H9 (cell line): ENCODE measurements around the gene MAMDC4. TPM values are rescaled to one million over a fixed set of nuclear protein-coding genes. Genes with fewer than 3 reads are reported as not detected.
A peak's percentile ranks its signal among the peaks of the same experiment; 100 is the strongest.

ENCODE experiments used
- DNase-seq: peaks from one replicate; pipeline ENCODE4 v3.0.0-alpha.2; 2017
- H2AFZ ChIP-seq: one replicate; pipeline ENCODE4 v1.6.1; 2013; ENCODE audit warnings: mild to moderate bottlenecking, low read length, control low read depth, moderate library complexity
- H2AK5ac ChIP-seq: 2 replicates; pipeline ENCODE4 v1.6.1; 2013; ENCODE audit warnings: low read length, control low read depth, mixed read lengths; ENCODE audit not compliant: insufficient read length
- H2BK120ac ChIP-seq: one replicate; pipeline ENCODE4 v1.6.1; 2013; ENCODE audit warnings: low read depth, mild to moderate bottlenecking, low read length, control low read depth, inconsistent platforms; ENCODE audit not compliant: poor library complexity, severe bottlenecking
- H2BK12ac ChIP-seq: 2 replicates; pipeline ENCODE4 v1.6.1; 2013; ENCODE audit warnings: low read length, control low read depth, mixed read lengths, low read depth; ENCODE audit not compliant: insufficient read length
- H2BK15ac ChIP-seq: 2 replicates; pipeline ENCODE4 v1.6.1; 2013; ENCODE audit warnings: low read depth, low read length, control low read depth
- H2BK20ac ChIP-seq: one replicate; pipeline ENCODE4 v1.6.1; 2013; ENCODE audit warnings: low read depth, mild to moderate bottlenecking, low read length, control low read depth, inconsistent platforms; ENCODE audit not compliant: poor library complexity, severe bottlenecking
- H2BK5ac ChIP-seq: 2 replicates; pipeline ENCODE4 v1.6.1; 2013; ENCODE audit warnings: low read length, control low read depth, mixed read lengths; ENCODE audit not compliant: insufficient read length
- H3K14ac ChIP-seq: 2 replicates; pipeline ENCODE4 v1.6.1; 2013; ENCODE audit warnings: low read length, control low read depth; ENCODE audit not compliant: insufficient read depth
- H3K18ac ChIP-seq: 2 replicates; pipeline ENCODE4 v1.6.1; 2013; ENCODE audit warnings: low read depth, mild to moderate bottlenecking, mixed read lengths, low read length, control low read depth; ENCODE audit not compliant: insufficient read length
- H3K23ac ChIP-seq: 2 replicates; pipeline ENCODE4 v1.6.1; 2013; ENCODE audit warnings: low read length, control low read depth, mixed read lengths, low read depth; ENCODE audit not compliant: insufficient read length
- H3K23me2 ChIP-seq: 2 replicates; pipeline ENCODE4 v1.6.1; 2013; ENCODE audit warnings: low read depth, mild to moderate bottlenecking, mixed read lengths, low read length, control low read depth; ENCODE audit not compliant: insufficient read length, poor library complexity, severe bottlenecking
- H3K27ac ChIP-seq: 2 replicates; pipeline ENCODE4 v1.5.1; 2013; ENCODE audit warnings: low read length, control low read depth, mixed read lengths, low read depth; ENCODE audit not compliant: insufficient read length
- H3K27me3 ChIP-seq: 2 replicates; pipeline ENCODE4 v1.6.1; 2013; ENCODE audit warnings: low read length, control low read depth, inconsistent platforms; ENCODE audit not compliant: insufficient read depth
- H3K4ac ChIP-seq: 2 replicates; pipeline ENCODE4 v1.6.1; 2013; ENCODE audit warnings: low read depth, mild to moderate bottlenecking, control low read depth, inconsistent platforms, low read length, moderate library complexity
- H3K4me1 ChIP-seq: 2 replicates; pipeline ENCODE4 v1.6.1; 2013; ENCODE audit warnings: low read length, control low read depth, inconsistent platforms; ENCODE audit not compliant: insufficient read depth
- H3K4me2 ChIP-seq: 2 replicates; pipeline ENCODE4 v1.6.1; 2013; ENCODE audit warnings: low read length, control low read depth, mixed read lengths; ENCODE audit not compliant: insufficient read length, insufficient read depth
- H3K56ac ChIP-seq: 2 replicates; pipeline ENCODE4 v1.6.1; 2013; ENCODE audit warnings: low read depth, mild to moderate bottlenecking, mixed read lengths, low read length, control low read depth; ENCODE audit not compliant: insufficient read length
- H3K79me1 ChIP-seq: 2 replicates; pipeline ENCODE4 v1.6.1; 2013; ENCODE audit warnings: low read depth, mild to moderate bottlenecking, moderate library complexity, low read length, control low read depth, inconsistent platforms; ENCODE audit not compliant: insufficient read depth, poor library complexity, severe bottlenecking
- H3K79me2 ChIP-seq: 2 replicates; pipeline ENCODE4 v1.6.1; 2013; ENCODE audit warnings: low read length, control low read depth, inconsistent platforms; ENCODE audit not compliant: insufficient read depth
- H3K9ac ChIP-seq: 2 replicates; pipeline ENCODE4 v1.6.1; 2013; ENCODE audit warnings: low read length, control low read depth, mixed read lengths; ENCODE audit not compliant: insufficient read length; ENCODE audit errors: extremely low read depth
- H3K9me3 ChIP-seq: one replicate; pipeline ENCODE4 v1.6.1; 2013; ENCODE audit warnings: low read depth, low read length, inconsistent platforms; ENCODE audit not compliant: control insufficient read depth
- H3T11ph ChIP-seq: one replicate; pipeline ENCODE4 v1.6.1; 2013; ENCODE audit warnings: mild to moderate bottlenecking, low read length, control low read depth, inconsistent platforms
- H4K20me1 ChIP-seq: one replicate; pipeline ENCODE4 v1.6.1; 2013; ENCODE audit not compliant: control insufficient read depth, insufficient read length, insufficient read depth
- H4K5ac ChIP-seq: 2 replicates; pipeline ENCODE4 v1.6.1; 2013; ENCODE audit warnings: low read depth, mild to moderate bottlenecking, mixed read lengths, low read length, control low read depth; ENCODE audit not compliant: insufficient read length
- H4K8ac ChIP-seq: replicated peaks from 2 replicates; pipeline ENCODE4 v1.6.1; 2013; ENCODE audit warnings: low read length, control low read depth, mixed read lengths, low read depth; ENCODE audit not compliant: insufficient read length
- H4K91ac ChIP-seq: 2 replicates; pipeline ENCODE4 v1.6.1; 2013; ENCODE audit warnings: low read depth, mild to moderate bottlenecking, moderate library complexity, mixed read lengths, low read length, control low read depth; ENCODE audit not compliant: insufficient read length
- H3K27ac Mint-ChIP-seq, 3 experiments: 2 replicates in 2 of 3; 3 replicates in 1 of 3; pipeline ENCODE4 v1.8.0; 2020 to 2021; ENCODE audit warnings: mixed read lengths in 3 of 3, mild to moderate bottlenecking in 1 of 3, moderate library complexity in 1 of 3
- H3K27me3 Mint-ChIP-seq: 2 replicates; pipeline ENCODE4 v1.8.0; 2021; ENCODE audit warnings: low read depth, mild to moderate bottlenecking, moderate library complexity, mixed read lengths
- H3K36me3 Mint-ChIP-seq, 3 experiments: 2 replicates in 2 of 3; 3 replicates in 1 of 3; pipeline ENCODE4 v1.8.0; 2020 to 2021; ENCODE audit warnings: low read depth in 3 of 3, mixed read lengths in 3 of 3; ENCODE audit not compliant: insufficient read depth in 1 of 3
- H3K4me1 Mint-ChIP-seq, 2 experiments: 2 replicates each; pipeline ENCODE4 v1.8.0; 2020; ENCODE audit warnings: mixed read lengths in 2 of 2
- H3K4me3 Mint-ChIP-seq, 2 experiments: 2 replicates in 1 of 2; 3 replicates in 1 of 2; pipeline ENCODE4 v1.8.0; 2020 to 2021; ENCODE audit warnings: mild to moderate bottlenecking in 2 of 2, mixed read lengths in 2 of 2, moderate library complexity in 1 of 2
- H3K9me3 Mint-ChIP-seq, 2 experiments: 2 replicates in 1 of 2; 3 replicates in 1 of 2; pipeline ENCODE4 v1.8.0; 2020; ENCODE audit warnings: mild to moderate bottlenecking in 2 of 2, mixed read lengths in 2 of 2, moderate library complexity in 1 of 2
- CTCF ChIP-seq: fragments of 200-600 bp; sonication (generic); conservative IDR thresholded peaks from 3 replicates; pipeline ENCODE4 v1.8.0; 2021; ENCODE audit warnings: antibody characterized with exemption, mild to moderate bottlenecking
- WGBS: extraction: QIAGEN DNeasy Blood & Tissue Kit; methylation state at CpG from one replicate; pipeline ENCODE4 v1.1.7; 2013; ENCODE audit warnings: missing lambda C conversion rate, low lambda C conversion rate, mixed read lengths; ENCODE audit not compliant: insufficient read length; ENCODE audit errors: extremely low coverage; 5-methylcytosine and 5-hydroxymethylcytosine counted together
- total RNA-seq: library from RNA; stranded (reverse); gene quantifications from 2 replicates; pipeline ENCODE4 v1.2.1, GENCODE V29; 2021

MAMDC4 gene
- total RNA-seq, 1 experiment from 2014 or later: 9.2 TPM

GRCh38 chr9:136900556-136900955 lies 48.4 kb downstream of the MAMDC4 start:
- no peak overlapping the region for H3K4me2 ChIP-seq
- TF ChIP-seq CTCF: no peak
- H2AK5ac ChIP-seq: no peak overlapping the region
- H2BK5ac ChIP-seq: no peak overlapping the region
- H3K23me2 ChIP-seq: no peaks in the 10 kb centered on the region
- no peaks in the 10 kb centered on the region; the same call in 1 of the 2 replicates for H3K79me2 ChIP-seq
- H3K36me3 Mint-ChIP-seq: peaks cover 34 to 59% (median 54%) of the 10 kb centered on the region in 3 experiments
- H3K9ac ChIP-seq: no peak overlapping the region
- no peak overlapping the region for H2BK120ac ChIP-seq
- H2BK12ac ChIP-seq: no peak overlapping the region
- no peak overlapping the region for H3K27ac ChIP-seq
- H3K4me3 Mint-ChIP-seq: no peak overlapping the region
- no peak overlapping the region for H4K8ac ChIP-seq
- H3K4ac ChIP-seq: no peak overlapping the region
- no peak overlapping the region for H3K56ac ChIP-seq
- no peaks in the 10 kb centered on the region for H3K9me3 Mint-ChIP-seq
- no peaks in the 10 kb centered on the region for H3K4me1 ChIP-seq
- H3K14ac ChIP-seq: no peak overlapping the region
- H4K5ac ChIP-seq: no peak overlapping the region
- H3K4me1 Mint-ChIP-seq: peaks cover 5 to 6% of the 10 kb centered on the region in 2 experiments; a peak in 2 of 4 replicates
- H3K18ac ChIP-seq: no peak overlapping the region
- WGBS: no CpG with 5 or more reads among the region's 10 CpGs
- H4K20me1 ChIP-seq: no peaks in the 10 kb centered on the region
- no peak for DNase-seq
- H2BK15ac ChIP-seq: no peak overlapping the region
- H3K23ac ChIP-seq: no peak overlapping the region
- H3T11ph ChIP-seq: no peak overlapping the region
- peaks cover 2% of the 10 kb centered on the region for H3K79me1 ChIP-seq
- H2BK20ac ChIP-seq: no peak overlapping the region
- H3K27ac Mint-ChIP-seq: peak overlapping the region in 2 of 3 experiments; percentile 22 to 53; a peak in 1 of 7 replicates
- no peaks in the 10 kb centered on the region; the same call in 1 of the 2 replicates for H3K27me3 Mint-ChIP-seq
- H4K91ac ChIP-seq: no peak overlapping the region
- no peaks in the 10 kb centered on the region for H3K27me3 ChIP-seq
- no peaks in the 10 kb centered on the region for H3K9me3 ChIP-seq
- no peak overlapping the region for H2AFZ ChIP-seq
